Hematopoietic multipotent progenitor cell (in vitro differentiated cells): ENCODE measurements around the gene CHN2. TPM values are rescaled to one million over a fixed set of nuclear protein-coding genes. Genes with fewer than 3 reads are reported as not detected.
"Not testable (repeated sequence)": the region's sequence is repeated elsewhere in the genome, so short reads cannot be mapped to it uniquely, and the experiment has no call there.

Experiments
- DNase-seq, 3 donors: peaks; one replicate each; pipeline ENCODE4 v3.0.0-alpha.2; 2011 to 2015; ENCODE audit warnings: low read depth in 2 of 3, low spot score in 2 of 3
- total RNA-seq: library from RNA; depleted of rRNA; stranded (reverse); fragments of >200 nt; gene quantifications from one replicate; pipeline ENCODE4 v1.2.3, GENCODE V29; 2012

Gene CHN2
- total RNA-seq, 1 donor = 6.7 TPM

- DNase-seq = no peak
Measured at GRCh38 chr7:29185613-29186012, 9.0 kb upstream of the CHN2 start.

- peak in 2 of 3 donors; percentile 58 to 67 for DNase-seq
Measured at GRCh38 chr7:29189743-29190201, 4.8 kb upstream of the CHN2 start.

- DNase-seq = no peak
Measured at GRCh38 chr7:29190349-29191045, 4.1 kb upstream of the CHN2 start.

DNA sequence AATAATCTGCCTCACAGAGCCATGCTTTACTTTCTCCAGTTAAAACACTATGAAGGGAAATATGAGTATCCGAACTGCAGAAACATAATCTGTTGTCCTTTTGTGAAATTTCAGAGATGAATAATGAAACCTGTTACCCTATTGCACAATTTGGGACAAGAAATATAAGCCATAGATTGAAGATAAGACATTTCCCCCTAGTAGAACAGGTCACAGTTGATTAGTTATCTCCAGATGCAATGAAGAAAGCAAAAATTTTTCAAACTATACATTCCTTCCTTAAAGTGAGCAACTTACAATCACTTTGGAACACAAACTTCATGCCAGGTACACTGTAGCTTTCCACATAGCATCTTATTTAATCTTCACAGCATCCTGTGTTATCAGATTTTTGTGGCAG lies 2.3 kb upstream of the CHN2 start:
- DNase-seq = no peak

DNA sequence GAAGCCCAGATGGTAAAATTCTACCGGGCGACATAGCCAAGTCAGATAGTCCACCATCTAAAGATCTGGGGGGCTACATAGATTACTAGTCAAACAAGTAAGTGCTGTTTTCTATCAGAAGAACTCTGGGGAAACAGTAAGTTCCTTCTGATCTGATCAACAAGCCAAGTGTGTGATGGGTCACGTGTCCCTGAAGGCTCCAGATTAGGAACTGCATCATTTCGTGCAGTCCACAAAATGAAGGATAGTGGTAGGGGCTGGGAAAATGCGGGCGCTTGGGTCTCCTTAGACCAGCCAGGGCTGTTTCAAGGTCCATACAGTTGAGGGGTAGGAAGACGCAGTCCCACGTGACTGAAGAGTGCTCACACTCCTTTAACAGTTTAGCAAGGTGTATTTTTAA lies 1.8 kb upstream of the CHN2 start:
- DNase-seq = no peak

GRCh38 chr7:29193316-29194205 lies 1.0 kb upstream of the CHN2 start:
- no peak for DNase-seq

DNA sequence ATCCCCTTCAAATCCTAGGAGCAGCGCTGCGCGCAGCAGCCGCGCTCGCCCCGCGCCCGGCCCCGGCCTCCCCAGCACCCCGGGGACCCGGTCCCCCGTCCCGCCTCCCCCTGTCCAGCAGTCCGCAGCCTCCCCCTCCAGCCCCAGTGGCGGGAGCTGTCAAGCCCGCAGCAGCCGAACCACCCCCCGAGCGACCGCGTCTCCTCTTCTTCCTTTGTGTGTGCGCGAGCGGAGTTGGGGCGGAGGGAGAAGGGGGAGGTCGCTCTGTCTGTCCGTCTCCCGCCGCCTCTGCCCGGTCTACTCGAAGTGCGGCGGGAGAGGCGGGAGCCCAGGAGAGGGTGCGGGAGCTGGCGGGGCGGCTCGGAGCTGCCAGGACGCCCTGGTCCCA lies 375 bp upstream of the CHN2 start:
- DNase-seq = peak in 2 of 3 donors; percentile 21 to 33

GRCh38 chr7:29196191-29196590 lies 1.6 kb downstream of the CHN2 start:
- peak in 2 of 3 donors; percentile 32 to 66 for DNase-seq

GRCh38 chr7:29196971-29197595 lies 2.5 kb downstream of the CHN2 start:
- no peak for DNase-seq

DNA sequence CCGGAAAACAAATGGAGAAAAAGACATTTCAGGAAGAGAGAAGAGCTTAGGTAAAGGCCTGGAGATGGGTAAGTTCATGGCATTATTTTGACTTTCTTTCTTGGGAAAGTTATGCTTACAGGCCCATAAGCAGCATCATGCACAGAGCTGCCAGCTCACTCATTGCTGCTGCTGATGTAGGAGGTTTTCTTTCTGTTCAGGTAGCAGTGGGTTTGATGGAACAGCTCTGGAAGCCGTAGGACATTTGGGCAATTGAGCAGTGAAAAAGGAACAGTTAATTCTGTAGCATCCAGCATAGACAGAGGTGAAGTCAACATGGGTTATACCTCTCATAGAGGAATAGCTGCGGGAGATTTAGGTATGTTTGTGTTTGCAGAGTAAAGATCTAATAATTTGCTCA lies 3.3 kb downstream of the CHN2 start:
- DNase-seq = no peak

- no peak for DNase-seq
Measured at GRCh38 chr7:29199776-29200175, 5.2 kb downstream of the CHN2 start.

DNA sequence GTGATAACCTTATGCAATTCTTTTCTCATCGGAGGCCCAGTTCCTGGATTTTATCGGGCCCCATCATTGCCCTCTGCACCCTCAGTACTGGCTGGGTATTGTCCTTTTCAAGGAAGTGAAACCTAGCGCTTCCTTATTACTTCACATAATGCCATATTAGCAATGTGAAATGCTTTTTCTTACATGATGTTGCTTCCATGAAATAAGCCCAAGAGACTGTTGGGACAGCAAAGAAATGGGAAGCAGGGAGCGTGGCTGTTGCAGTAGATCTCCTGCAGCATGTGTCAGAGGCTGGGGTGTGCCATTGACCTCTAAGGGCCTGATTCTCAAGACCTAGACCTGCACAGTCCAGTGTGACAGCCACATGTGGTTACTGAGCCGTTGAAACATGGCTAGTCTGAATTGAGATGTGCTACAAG lies 8.1 kb downstream of the CHN2 start:
- no peak for DNase-seq

GRCh38 chr7:29204491-29205272 lies 10.1 kb downstream of the CHN2 start:
- no peak for DNase-seq

DNA sequence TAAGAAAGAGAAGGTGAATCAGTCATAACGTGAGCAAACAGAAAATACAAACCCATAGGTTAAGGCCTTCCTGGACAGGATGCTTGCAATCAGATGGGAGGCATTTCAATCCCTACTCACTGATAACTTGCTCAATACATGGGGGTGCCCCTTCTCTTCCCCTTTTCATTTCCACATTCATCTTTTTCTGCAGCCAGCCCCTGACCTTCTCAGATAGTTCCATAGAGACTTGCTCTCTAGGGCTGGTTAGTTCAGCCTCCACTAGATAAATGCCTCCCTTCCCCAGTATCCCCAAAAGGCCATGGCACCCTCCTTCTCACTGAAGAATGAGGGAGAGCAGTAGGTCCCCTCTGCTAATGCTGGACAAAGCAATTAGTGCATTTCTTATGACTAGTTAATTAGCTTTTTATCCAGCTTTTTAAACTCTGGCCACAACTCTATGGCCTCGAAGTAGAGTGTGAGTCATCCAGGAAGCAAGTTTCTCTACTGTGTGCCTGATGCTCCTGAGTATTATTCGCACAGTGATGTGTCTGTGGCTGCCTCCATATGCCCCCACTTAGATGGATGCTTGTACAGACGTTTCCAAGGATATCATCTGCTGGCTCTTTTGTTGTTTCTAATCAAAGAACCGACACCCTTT lies 12.7 kb downstream of the CHN2 start:
- DNase-seq = peak in 2 of 3 donors; percentile 49 to 50

GRCh38 chr7:29208410-29209250 lies 14.1 kb downstream of the CHN2 start:
- no peak for DNase-seq

DNA sequence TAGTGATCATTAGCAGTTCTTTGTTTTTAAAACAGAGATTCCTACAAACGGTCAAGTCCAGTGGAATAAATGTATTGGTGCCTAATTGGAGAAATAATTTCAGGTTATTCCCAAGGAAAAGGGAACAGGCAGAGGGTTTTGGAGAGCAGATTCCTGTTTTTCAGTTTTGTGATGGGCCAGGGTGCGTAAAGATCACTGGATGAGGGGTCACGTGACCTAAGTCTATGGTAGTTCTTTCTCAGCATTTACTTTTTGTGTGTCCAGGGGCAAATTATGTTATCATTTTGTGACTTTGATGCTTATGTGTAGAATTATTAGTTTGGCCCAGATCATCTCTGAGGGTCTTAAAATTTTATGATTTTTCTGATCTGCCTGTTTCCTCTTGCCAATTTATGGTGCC lies 15.2 kb downstream of the CHN2 start:
- no peak for DNase-seq

DNA sequence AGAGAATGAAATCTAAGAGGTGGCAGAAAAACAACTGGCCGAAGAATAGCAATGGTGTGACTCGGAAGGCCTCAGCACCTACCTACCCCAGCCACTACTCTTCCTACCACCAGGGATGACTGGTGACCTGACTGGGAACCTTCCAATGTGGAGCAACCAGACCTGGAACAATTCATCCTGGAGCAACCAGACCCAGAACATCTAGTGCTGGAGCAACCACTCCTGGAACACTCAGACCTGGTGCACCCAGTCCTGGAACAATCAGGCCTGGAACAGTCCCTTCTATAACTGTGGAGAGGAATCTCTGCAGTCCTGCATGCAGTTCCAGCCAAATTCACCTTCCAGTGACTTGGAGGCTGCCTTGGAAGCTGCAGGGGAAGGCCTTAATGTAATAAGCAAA lies 18.2 kb downstream of the CHN2 start:
- DNase-seq = not testable (repeated sequence)

DNA sequence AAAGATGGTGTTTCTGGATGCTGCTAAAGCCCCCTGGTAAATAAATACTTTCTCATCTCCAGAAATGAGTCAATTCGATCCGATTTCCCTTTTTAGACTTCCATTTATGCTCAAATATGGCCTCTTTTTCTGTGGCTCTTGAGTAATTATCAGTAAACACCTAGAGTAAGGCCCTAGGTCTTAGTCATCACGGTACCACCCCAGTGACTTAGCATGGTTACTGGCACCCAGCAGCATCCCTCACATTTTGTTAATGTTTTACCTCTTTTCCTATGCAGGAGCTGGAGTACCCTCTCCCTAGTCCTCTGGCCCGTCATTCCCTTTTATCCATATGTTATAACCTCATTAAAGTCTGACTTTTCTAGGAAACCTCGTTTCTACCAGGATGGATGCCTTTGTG lies 19.5 kb downstream of the CHN2 start:
- DNase-seq = no peak

DNA sequence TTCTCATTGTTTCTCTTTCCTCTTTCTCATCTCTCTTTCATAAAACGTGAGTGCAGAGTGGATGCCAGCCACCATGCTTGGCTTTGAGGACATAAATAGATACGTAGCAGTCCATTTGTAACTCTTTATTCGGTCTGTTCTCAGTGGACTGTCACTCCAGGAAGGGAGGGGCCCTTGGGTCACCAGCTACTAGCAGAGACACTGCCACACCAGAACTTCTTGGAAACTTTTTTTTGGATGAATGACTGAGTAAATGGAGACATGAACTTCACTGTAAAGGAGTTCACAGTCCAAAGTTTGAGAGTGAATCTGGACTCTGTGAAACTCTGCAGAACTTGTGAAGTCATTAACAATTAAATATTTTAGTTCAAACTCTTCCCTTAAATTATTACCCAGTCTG lies 20.2 kb downstream of the CHN2 start:
- no peak for DNase-seq
